Naive B cell (primary cell): ENCODE measurements around the gene RBM34. TPM values are rescaled to one million over a fixed set of nuclear protein-coding genes. Genes with fewer than 3 reads are reported as not detected.

Experiments
- ATAC-seq, 2 donors: fragments of 150-1000 bp; cut with Tn5 transposase; 2 replicates each; pipeline ENCODE4 v1.10.0; 2021; ENCODE audit warnings: low read depth in 2 of 2, mild to moderate bottlenecking in 2 of 2, moderate library complexity in 2 of 2
- DNase-seq: peaks from one replicate; pipeline ENCODE4 v3.0.0; 2022
- H3K27ac Mint-ChIP-seq, 6 donors: one replicate each; pipeline ENCODE4 v1.8.0; 2020 to 2022; ENCODE audit warnings: mild to moderate bottlenecking in 6 of 6, mixed read lengths in 6 of 6, moderate library complexity in 5 of 6, inconsistent platforms in 2 of 6
- H3K27me3 Mint-ChIP-seq, 3 donors: one replicate each; pipeline ENCODE4 v1.8.0; 2021 to 2022; ENCODE audit warnings: mixed read lengths in 3 of 3, mild to moderate bottlenecking in 1 of 3
- H3K36me3 Mint-ChIP-seq, 2 donors: one replicate each; pipeline ENCODE4 v1.8.0; 2020 to 2022; ENCODE audit warnings: mixed read lengths in 2 of 2, inconsistent platforms in 1 of 2, mild to moderate bottlenecking in 1 of 2
- H3K4me1 Mint-ChIP-seq, 3 donors: one replicate each; pipeline ENCODE4 v1.8.0; 2020 to 2022; ENCODE audit warnings: mixed read lengths in 3 of 3, inconsistent platforms in 1 of 3, mild to moderate bottlenecking in 1 of 3, moderate library complexity in 1 of 3
- H3K4me3 Mint-ChIP-seq, 8 donors: one replicate each; pipeline ENCODE4 v1.8.0; 2020 to 2022; ENCODE audit warnings: mild to moderate bottlenecking in 8 of 8, mixed read lengths in 8 of 8, moderate library complexity in 8 of 8, inconsistent platforms in 2 of 8
- H3K9me3 Mint-ChIP-seq, 7 donors: one replicate each; pipeline ENCODE4 v1.8.0; 2020 to 2022; ENCODE audit warnings: mixed read lengths in 7 of 7, mild to moderate bottlenecking in 5 of 7, inconsistent platforms in 2 of 7, moderate library complexity in 1 of 7
- polyA plus RNA-seq, 6 donors: library from polyadenylated mRNA; unstranded; fragments of 300-500 nt; fragmentation: Illumina TruSeq; gene quantifications; one replicate each; pipeline ENCODE4 v1.2.3, GENCODE V29; 2021; ENCODE audit warnings: low read depth in 6 of 6

RBM34 gene
- polyA plus RNA-seq, 6 donors from 2014 or later, result 35.0 to 73.8 (median 69.7) TPM

DNA sequence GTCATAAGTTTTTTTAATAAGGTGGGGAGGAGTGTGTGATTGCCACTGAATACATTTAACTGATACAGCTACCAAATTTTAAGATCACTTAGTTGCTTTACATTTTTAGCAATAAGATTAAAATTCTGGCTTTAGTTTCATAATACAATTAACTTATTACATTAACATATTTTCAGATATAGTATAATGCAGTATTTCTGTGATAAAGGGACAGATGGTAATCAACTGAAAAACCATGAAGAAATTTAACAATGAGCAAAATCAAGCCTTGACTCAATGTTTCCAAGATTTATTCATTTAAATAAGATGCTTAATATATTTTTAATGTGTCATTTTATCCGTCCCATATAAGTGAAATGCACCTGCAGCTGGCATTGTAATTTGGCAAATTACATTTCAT lies 36.4 kb downstream of the RBM34 start:
- H3K27me3 Mint-ChIP-seq, result no peaks in the 10 kb centered on the region
- peaks cover 27 to 63% (median 58%) of the 10 kb centered on the region in 3 donors for H3K4me1 Mint-ChIP-seq
- ATAC-seq (no peak), DNase-seq (no peak)
- H3K27ac Mint-ChIP-seq, result peak overlapping the region in 1 of 6 donors; percentile 18
- no peaks in the 10 kb centered on the region for H3K9me3 Mint-ChIP-seq
- peaks cover 0 to 11% of the 10 kb centered on the region in 2 donors for H3K36me3 Mint-ChIP-seq
- H3K4me3 Mint-ChIP-seq, result peak overlapping the region in 1 of 8 donors; percentile 72

DNA sequence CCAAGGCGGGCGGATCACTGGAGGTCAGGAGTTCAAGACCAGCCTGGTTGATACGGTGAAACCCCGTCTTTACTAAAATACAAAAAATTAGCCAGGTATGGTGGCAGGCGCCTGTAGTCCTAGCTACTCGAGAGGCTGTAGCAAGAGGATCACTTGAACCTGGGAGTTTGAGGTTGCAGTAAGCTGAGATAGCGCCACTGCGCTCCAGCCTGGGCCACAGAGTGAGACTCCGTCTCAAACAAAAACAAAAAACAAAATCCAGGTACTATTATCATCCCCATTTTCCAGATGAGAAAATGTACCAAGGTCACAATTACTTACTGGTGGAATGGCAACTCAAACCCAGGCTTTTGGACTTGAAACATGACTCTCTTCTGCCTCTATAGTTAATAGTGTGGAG lies 36.9 kb downstream of the RBM34 start:
- H3K27ac Mint-ChIP-seq, result peak overlapping the region in 1 of 6 donors; percentile 18
- no peaks in the 10 kb centered on the region for H3K9me3 Mint-ChIP-seq
- ATAC-seq, result no peak
- H3K4me3 Mint-ChIP-seq, result peak overlapping the region in 1 of 8 donors; percentile 72
- DNase-seq, result no peak
- peaks cover 0 to 16% of the 10 kb centered on the region in 2 donors for H3K36me3 Mint-ChIP-seq
- peaks cover 27 to 61% (median 57%) of the 10 kb centered on the region in 3 donors for H3K4me1 Mint-ChIP-seq
- H3K27me3 Mint-ChIP-seq, result no peaks in the 10 kb centered on the region

DNA sequence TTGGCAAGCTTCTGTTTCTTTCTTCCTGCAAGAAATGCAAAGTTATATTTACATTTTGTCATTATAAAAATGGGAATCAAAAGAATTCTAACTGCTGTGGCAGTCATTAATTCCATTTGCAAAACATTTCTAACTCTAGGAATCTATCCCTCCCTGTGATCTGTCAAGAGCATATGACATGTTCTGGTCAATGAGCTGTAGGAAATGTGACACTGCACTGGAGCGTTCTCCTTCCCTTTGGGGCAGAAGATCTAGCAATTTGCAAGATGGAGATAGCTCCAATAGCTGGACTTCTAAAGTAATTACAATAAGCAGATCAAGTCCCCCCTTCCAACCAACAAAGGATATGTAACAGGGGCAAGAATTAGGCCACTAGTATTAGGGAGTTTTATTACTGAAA lies 38.7 kb downstream of the RBM34 start:
- ATAC-seq, result no peak
- no peak overlapping the region for H3K4me3 Mint-ChIP-seq
- no peaks in the 10 kb centered on the region for H3K27me3 Mint-ChIP-seq
- H3K36me3 Mint-ChIP-seq, result peaks cover 0 to 27% of the 10 kb centered on the region in 2 donors
- no peak for DNase-seq
- H3K27ac Mint-ChIP-seq, result peak overlapping the region in 2 of 6 donors; percentile 88 to 95
- no peaks in the 10 kb centered on the region for H3K9me3 Mint-ChIP-seq
- peaks cover 20 to 46% (median 42%) of the 10 kb centered on the region in 3 donors for H3K4me1 Mint-ChIP-seq

GRCh38 chr1:235113183-235113917 lies 47.7 kb downstream of the RBM34 start:
- peak overlapping the region in 1 of 6 donors; percentile 73 for H3K27ac Mint-ChIP-seq
- no peaks in the 10 kb centered on the region for H3K4me1 Mint-ChIP-seq
- H3K27me3 Mint-ChIP-seq, result no peaks in the 10 kb centered on the region
- H3K4me3 Mint-ChIP-seq, result no peak overlapping the region
- ATAC-seq (no peak), DNase-seq (no peak)
- peaks cover 15 to 18% of the 10 kb centered on the region in 2 donors for H3K36me3 Mint-ChIP-seq
- H3K9me3 Mint-ChIP-seq, result no peaks in the 10 kb centered on the region

DNA sequence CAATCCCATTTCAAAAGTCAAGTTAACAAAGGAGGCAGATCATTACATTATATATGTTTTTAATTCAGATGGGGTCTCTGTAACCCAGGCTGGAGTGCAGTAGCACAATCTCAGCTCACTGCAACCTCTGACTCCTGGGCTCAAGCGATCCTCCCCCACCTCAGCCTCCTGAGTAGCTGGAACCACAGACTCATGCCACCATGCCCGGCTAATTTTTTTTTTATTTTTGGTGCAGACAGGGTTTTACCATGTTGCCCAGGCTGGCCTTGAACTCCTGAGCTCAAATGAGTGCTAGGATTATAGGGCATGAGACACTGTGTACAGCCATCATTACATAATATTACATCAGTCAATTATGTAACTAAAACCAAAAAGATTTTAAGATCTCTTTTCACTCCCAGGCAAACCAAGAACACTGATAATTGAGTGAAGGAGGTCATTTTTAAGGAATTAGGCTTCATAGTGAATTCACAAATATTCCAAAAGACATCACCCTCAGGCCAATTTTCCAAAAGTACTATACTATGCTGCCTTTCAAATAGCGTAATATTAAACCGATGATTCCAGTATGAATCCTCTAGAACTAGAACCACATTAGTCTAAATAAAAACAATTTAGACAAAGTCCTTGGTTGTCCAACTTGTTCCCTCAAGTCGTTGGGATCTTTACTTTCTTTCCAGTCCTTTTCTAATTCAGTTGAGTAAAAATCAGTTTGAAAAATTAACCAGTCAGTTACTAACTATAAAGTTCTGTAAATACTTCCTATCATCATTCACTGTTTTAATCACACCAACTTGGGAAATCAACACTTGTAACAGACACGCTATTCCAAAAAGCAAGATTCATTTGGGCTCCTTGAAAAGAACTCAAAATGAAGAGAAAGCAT lies 48.5 kb downstream of the RBM34 start:
- no peaks in the 10 kb centered on the region for H3K4me1 Mint-ChIP-seq
- H3K9me3 Mint-ChIP-seq, result no peaks in the 10 kb centered on the region
- H3K27me3 Mint-ChIP-seq, result no peaks in the 10 kb centered on the region
- DNase-seq, result no peak
- no peak for ATAC-seq
- H3K4me3 Mint-ChIP-seq, result no peak overlapping the region
- H3K36me3 Mint-ChIP-seq, result peaks cover 11 to 18% of the 10 kb centered on the region in 2 donors
- peak overlapping the region in 1 of 6 donors; percentile 51 for H3K27ac Mint-ChIP-seq

- no peaks in the 10 kb centered on the region for H3K9me3 Mint-ChIP-seq
- ATAC-seq (no peak), DNase-seq (no peak)
- no peak overlapping the region for H3K4me3 Mint-ChIP-seq
- H3K27ac Mint-ChIP-seq, result no peak overlapping the region
- H3K27me3 Mint-ChIP-seq, result no peaks in the 10 kb centered on the region
- H3K36me3 Mint-ChIP-seq, result peaks cover 11 to 18% of the 10 kb centered on the region in 2 donors
- no peaks in the 10 kb centered on the region for H3K4me1 Mint-ChIP-seq
These were observed 49.9 kb downstream of the RBM34 start for GRCh38 chr1:235111107-235111506.

- H3K36me3 Mint-ChIP-seq, result peaks cover 8 to 15% of the 10 kb centered on the region in 2 donors
- no peak overlapping the region for H3K4me3 Mint-ChIP-seq
- H3K9me3 Mint-ChIP-seq, result no peaks in the 10 kb centered on the region
- peaks cover 11 to 13% (median 12%) of the 10 kb centered on the region in 3 donors for H3K4me1 Mint-ChIP-seq
- no peak overlapping the region for H3K27ac Mint-ChIP-seq
- ATAC-seq (no peak), DNase-seq (no peak)
- no peaks in the 10 kb centered on the region for H3K27me3 Mint-ChIP-seq
These were observed 52.2 kb downstream of the RBM34 start for GRCh38 chr1:235108876-235109275.

GRCh38 chr1:235108185-235108593 lies 52.9 kb downstream of the RBM34 start:
- no peak for ATAC-seq
- Mint-ChIP-seq H3K9me3 (no peaks in the 10 kb centered on the region), H3K4me1 (peaks cover 11 to 15% (median 15%) of the 10 kb centered on the region in 3 donors), H3K36me3 (peaks cover under 1 to 8% of the 10 kb centered on the region in 2 donors), H3K27me3 (no peaks in the 10 kb centered on the region), H3K4me3 (no peak overlapping the region), H3K27ac (peak overlapping the region in 1 of 6 donors; percentile 50)
- no peak for DNase-seq

DNA sequence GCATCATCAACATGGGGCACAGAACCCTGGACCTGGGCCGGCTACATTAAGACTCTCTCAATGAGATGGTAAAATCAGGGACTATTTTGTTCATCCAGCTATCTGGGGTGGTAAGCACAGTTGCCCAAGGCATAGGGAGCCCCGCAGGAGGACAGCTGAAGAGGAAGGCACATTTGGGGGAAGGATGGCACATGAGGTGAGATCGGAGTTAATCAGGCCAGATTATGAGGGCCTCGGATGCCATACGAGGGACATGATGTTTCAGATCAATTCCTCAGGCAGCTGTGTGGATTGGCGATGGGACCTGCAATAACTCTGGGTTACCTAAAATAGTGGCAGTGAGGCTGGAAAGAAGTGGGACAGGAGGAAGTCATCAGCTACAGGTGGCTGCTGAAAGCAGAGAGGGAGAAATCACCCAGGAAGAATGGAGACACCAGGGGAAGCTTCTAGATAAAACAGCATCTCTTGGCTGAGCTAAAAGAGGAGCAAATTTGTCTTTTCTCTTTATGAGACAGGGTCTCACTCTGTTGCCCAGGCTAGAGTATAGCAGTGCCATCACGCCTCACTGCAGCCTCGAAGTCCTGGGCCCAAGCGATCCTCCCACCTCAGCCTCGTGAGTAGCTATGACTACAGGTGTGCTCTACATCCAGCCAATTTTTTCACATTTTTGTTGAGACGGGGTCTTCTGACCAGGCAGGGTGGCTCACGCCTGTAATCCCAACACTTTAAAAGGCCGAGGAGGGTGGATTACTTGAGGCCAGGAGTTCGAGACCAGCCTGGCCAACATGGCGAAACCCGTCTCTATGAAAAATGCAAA lies 53.5 kb downstream of the RBM34 start:
- no peaks in the 10 kb centered on the region for H3K27me3 Mint-ChIP-seq
- H3K27ac Mint-ChIP-seq, result peak overlapping the region in 4 of 6 donors; percentile 9 to 79 (median 60)
- H3K4me3 Mint-ChIP-seq, result no peak overlapping the region
- H3K4me1 Mint-ChIP-seq, result peaks cover 11 to 15% (median 15%) of the 10 kb centered on the region in 3 donors
- peaks cover 0 to 5% of the 10 kb centered on the region in 2 donors for H3K36me3 Mint-ChIP-seq
- no peak for ATAC-seq
- H3K9me3 Mint-ChIP-seq, result no peaks in the 10 kb centered on the region
- no peak for DNase-seq

DNA sequence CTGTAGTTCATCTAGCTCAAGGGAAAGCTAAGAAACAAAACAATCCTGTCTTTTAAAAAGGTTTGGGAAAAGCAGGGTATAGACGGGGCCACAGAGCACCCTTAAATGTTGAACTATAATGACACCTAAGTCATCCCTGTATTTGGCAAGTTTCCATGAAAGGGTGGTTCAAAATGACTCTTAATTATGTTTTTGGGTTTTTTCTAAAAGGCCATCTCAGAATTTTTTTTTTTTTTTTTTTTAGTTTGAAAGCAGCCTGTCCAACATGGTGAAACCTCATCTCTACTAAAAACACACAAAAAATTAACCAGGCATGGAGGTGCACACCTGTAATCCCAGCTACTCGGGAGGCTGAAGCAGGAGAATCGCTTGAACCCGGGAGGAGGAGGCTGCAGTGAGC lies 54.6 kb downstream of the RBM34 start:
- Mint-ChIP-seq H3K4me3 (no peak overlapping the region), H3K36me3 (peaks cover 0 to 5% of the 10 kb centered on the region in 2 donors), H3K4me1 (peaks cover 11 to 18% (median 15%) of the 10 kb centered on the region in 3 donors), H3K27me3 (no peaks in the 10 kb centered on the region), H3K27ac (peak overlapping the region in 2 of 6 donors; percentile 57 to 75), H3K9me3 (no peaks in the 10 kb centered on the region)
- ATAC-seq (no peak), DNase-seq (no peak)

- Mint-ChIP-seq H3K36me3 (peaks cover 0 to 3% of the 10 kb centered on the region in 2 donors), H3K4me3 (peak overlapping the region in 2 of 8 donors; percentile 12 to 67), H3K27ac (peak overlapping the region in 2 of 6 donors; percentile 50 to 60), H3K4me1 (peaks cover 11 to 22% (median 15%) of the 10 kb centered on the region in 3 donors), H3K9me3 (no peaks in the 10 kb centered on the region), H3K27me3 (no peaks in the 10 kb centered on the region)
- DNase-seq (no peak), ATAC-seq (no peak)
These were observed 55.7 kb downstream of the RBM34 start for GRCh38 chr1:235105051-235106043.

GRCh38 chr1:235102993-235103411 lies 58.0 kb downstream of the RBM34 start:
- DNase-seq, result no peak
- peaks cover 0 to 4% (median 0%) of the 10 kb centered on the region in 3 donors for H3K27me3 Mint-ChIP-seq
- no peak for ATAC-seq

More at GRCh38 chr1:235102993-235103411, 58.0 kb downstream of the RBM34 start:
- H3K4me1 Mint-ChIP-seq, result peaks cover 14 to 22% (median 15%) of the 10 kb centered on the region in 3 donors
- H3K27ac Mint-ChIP-seq, result no peak overlapping the region
- H3K36me3 Mint-ChIP-seq, result no peaks in the 10 kb centered on the region
- H3K4me3 Mint-ChIP-seq, result no peak overlapping the region
- H3K9me3 Mint-ChIP-seq, result no peaks in the 10 kb centered on the region
